Measurements from ENCODE around the gene L2HGDH.
A peak's percentile ranks its signal among the peaks of the same experiment; 100 is the strongest.

Gene L2HGDH

DNA sequence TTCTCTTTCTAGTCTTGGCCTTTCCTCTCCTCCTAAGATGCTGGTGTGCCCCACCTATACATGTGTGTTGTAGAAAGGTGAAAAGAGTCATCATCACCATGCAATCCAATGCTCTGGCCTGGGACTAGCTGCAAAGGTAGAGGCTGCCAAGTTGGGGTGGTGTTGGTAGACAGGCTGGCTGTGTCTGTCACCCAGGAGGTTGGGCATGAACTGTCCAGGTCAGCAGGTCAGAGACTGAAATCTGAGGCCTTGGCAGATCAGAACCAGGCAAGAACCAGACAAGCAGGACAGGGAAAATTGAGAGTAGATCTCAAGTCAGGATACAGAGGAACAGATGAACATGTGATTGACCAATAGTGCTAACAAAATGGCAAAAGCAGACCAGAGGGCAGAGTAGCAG, 26.2 kb downstream of the L2HGDH start:
- FAIRE-seq, result no peak

DNA sequence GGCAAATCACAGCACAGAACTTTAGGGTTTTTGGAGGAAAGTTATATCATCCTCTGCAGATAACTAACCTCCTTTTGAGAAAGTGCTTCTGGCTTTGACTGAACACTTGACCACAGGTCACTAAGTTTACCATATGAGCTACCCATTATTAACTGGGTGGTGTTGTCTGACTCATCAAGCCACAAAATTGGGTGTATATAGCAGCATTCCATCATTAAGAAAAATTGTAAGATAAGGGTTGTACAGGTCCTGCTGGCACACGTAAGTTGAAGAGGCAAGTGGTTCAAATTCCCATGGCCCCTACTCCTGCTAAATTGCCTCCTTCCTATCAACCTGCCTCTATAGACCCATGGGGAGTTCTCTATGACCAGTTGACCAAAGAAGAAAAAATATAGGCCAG, 39.5 kb downstream of the L2HGDH start:
- FAIRE-seq, result no peak

DNA sequence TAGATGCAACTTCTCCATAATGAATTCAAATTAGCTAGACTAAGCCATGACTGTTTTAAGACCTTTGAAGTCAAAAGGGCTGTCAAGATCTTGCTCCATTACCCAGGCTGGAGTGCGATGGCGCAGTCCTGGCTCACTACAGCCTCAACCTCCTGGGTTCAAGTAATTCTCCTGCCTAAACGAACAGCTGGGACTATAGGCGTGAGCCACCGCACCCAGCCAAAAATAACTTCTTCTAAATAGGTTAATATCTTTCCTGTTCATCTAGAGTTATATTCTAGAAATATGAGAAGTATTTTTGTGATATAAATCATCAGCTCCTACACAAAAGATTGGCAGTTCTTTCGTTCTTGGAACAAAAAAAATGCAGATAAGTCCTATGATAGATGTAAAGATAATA, 41.1 kb downstream of the L2HGDH start:
- no peak for FAIRE-seq

DNA sequence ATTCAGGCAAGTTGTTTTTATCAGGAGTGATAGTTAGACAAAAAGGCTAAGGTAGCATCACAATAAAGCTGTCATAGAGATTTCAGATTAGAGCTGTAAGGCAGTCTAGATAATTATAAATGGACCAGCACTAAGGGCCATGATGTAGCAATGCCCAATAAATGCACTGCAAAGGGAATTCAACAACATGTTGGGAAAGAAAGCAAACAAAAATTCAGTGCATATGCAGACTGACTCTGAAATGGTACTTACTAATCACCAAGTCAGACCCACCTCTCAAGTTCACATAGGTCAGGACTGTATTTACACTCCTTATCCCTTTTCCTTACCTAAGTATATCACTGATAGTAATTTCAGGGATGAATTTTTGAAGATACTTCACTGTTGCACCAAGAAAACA, 47.0 kb downstream of the L2HGDH start:
- FAIRE-seq, result no peak

DNA sequence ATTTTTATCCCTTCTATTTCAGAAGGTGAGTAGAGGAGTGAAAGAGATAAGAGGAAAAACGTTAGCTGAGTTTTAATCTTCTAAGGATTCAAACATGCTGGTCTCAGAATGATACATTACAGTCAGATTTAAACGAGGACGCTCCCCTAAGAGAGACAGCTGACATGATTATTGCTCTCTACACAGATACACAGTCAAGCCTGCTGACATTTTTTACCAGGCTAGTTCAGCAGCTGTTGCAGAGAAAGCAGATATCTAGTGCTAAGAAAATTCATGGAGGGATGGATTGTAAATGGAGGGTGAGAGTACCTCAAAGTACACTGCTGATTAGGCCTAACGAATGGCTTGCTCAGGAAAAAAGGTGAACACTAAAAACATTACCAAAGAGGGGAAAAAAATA, 48.7 kb downstream of the L2HGDH start:
- no peak for FAIRE-seq

DNA sequence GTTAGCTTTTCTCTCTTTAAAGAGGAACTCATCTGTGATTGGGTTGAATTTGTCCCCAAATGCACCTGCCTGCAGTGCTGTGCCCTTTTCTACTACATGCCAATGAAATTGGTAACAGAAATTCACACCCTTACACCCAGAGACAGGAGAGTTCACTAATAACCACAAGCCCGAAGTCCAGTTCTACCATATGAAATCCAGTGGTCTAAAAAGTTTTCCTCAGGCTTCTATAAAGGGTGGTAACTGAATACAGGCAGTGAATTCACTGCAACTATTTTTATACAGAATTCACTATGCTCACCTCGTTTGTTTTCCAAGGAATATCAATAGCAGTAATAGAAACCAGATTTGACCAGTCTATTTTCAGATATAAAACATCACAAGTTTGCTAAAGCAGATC, 49.2 kb downstream of the L2HGDH start:
- no peak for FAIRE-seq

DNA sequence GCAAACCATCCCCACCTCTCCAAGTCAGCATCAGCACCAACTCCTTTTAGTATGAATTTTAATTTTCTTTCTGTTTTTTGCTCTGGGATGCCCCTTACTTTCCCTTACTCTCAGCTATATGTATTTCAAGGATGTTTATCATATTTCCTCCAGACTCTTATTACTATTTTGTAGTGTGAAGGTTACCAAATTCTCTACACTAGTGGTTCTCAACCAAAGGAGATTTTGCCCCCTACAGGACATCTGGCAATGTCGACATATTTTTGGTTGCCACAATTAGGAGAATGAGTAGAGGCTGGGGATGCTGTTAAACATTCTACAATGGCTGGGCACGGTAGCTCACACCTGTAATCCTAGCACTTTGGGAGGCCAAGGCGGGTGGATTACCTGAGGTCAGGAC, 51.5 kb downstream of the L2HGDH start:
- FAIRE-seq, result peak; percentile 85

DNA sequence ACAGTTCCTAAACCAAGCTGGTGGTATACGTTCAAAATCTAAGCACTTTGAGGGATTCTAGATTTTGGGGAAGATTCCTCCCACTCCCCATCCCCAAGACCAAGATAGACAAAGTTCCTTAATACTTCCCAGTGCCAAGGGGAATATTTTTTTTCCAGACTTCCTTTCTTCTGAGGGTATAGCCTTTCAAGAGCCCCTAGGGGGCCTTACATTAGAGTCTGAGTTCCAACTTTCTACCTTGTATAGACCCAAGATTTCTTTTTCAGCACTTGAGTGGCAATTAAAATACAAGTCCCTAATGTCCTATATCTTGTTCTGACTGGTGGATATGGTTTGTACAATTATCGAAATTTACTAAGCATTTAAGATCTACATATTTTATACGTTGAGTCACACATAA, 52.0 kb downstream of the L2HGDH start:
- no peak for FAIRE-seq

DNA sequence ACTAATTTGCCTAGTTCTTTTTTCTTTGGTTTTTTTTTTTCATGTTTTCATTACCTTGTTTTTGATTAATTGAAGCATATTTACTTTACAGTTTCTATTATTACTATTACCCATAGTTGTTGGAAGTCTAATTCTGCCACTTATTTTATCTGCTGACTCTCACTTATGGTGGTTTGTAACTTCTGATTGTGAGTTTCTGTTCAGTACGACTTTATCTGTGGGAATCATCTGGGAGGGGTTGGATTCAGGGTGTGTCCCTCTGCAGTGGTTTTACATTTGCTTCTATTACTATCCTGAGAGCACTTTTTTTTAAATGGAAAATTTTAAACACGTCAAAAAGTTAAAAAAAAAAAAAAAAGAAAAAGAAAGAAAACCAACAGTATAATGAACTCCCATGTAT, 54.3 kb downstream of the L2HGDH start:
- FAIRE-seq, result no peak

DNA sequence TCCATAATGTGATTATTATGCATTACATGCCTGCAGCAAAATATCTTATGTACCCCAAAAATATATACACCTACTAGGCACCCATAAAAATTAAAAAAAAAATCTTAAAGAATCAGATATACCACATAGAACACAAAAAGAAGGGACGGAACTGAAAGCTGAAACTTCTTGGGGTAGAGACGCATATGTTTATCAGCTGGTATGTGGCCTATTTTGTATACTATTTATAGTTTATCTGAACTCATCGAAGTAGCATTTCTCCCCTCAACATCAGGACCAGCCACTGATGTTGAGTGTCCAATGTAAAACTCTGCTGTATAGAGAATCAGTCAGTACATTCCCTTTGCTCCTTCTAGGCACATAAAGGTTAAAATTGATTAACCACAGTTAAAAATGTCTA, 57.8 kb downstream of the L2HGDH start:
- no peak for FAIRE-seq

DNA sequence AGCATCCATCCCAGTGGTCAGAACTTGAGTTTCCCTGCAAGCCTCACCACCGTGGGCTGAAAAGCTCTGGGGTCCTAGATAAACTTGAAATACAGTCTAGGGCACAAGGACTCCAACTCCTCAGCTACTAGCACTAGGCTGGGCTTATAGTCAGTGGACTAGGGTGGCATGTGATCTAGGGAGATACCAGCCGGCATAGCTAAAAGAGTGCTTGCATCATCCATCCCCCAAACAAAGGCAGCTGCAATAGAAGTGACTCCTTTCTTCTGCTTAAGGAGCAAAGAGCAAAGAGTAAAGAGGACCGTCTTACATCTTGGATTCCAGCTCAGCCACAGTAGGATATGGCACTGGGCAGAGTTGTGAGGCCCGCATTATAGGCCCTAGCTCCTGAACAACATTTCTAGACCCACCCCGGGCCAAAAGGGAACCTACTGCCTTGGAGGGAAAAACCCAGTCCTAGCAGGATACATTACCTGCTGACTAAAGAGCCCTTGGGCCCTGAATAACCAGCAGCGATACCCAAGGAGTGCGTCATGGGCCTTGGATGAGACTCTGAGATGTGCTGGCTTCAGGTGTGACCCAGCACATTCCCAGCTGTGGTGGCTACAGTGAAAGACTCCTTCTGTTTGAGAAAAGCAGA, 62.8 kb downstream of the L2HGDH start:
- FAIRE-seq, result no peak

DNA sequence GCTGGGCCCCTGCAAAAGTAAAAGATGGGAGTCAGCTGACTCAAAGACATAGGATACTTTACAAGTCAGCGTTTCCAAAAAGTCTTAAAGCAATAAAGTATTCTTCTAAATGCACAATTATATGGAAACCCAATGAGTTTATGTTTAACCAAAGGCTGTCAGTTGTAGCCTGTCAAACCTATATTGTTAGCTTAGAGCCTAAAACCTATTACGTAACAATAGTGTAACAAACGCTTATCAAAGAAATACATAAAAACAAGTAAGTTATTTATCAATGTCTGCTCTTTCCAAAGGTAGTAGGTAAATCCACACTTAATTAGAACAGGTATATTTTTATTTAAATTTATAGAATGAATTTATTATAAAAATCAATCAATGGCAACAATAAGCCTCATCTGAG, 64.8 kb downstream of the L2HGDH start:
- no peak for FAIRE-seq

DNA sequence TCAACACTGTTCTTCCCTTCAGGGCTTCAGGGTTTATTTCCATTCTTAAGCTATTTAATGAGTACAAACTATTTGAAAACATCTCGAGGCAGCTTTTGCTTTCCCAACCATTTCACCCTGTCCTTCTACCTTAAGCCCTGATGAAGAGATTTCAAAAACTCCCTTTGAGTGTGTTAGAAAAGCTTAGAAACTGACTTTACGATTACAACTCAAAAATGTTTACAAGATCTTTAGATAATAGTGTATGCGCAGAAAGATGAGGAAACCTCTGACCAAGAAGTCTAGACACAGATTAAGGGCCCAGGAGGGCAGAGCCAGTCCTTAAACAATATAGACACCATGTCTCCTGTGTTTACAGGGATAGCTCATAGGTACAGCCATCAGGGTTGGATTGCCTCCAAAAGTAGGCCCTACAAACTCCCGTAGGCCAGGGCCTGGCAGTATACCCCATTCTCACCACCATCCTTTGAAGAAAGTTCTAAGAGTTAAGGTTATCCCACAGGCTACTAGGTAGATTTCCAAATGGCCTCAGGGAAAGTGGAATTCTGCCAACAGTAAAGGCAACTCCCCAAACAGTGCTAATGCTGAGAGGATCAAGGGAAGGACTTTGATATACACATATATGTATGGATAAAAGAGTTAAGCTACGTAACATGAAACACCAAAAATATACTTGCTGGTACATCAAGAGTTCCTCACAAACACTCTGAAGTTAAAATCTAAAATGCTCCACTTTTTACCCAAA, 69.3 kb downstream of the L2HGDH start:
- no peak for FAIRE-seq

DNA sequence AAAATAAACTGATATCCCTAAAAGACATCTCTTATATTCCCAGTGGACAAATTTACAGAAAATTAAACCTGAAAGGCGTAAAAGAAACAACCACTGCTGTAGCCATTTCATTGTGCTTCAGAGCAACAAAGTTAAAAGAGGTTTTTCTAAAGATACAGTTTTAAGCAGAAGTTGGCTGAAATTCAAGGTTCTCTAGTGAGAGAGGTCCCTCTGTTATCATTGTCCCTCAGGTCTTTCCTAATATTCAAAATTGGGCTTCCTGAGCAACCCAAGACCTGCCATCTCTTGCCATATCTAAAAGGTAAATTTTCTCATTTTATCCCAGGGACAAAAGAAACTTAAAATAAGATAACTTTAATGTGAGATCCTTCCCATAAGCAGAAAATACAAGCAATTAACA, 69.9 kb downstream of the L2HGDH start:
- FAIRE-seq, result no peak

DNA sequence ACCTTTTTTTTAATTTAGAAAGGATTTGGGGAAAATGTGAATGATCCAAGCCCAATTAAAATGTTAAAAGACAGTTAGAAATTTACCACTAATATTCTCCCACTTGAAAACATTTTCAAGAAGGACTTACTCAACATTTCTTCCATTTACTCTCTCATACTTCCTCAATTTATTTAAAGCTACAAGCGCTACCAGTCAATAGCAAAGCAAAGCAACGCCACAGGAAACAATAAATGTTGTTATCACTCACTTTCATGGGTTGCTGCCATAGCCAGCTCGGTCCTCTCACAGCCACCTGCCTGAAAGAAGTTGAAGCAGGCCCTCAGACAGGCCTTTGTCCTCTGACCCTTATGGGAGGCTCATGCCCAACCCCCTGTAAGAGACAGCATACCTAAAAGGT, 74.6 kb downstream of the L2HGDH start:
- FAIRE-seq, result no peak

DNA sequence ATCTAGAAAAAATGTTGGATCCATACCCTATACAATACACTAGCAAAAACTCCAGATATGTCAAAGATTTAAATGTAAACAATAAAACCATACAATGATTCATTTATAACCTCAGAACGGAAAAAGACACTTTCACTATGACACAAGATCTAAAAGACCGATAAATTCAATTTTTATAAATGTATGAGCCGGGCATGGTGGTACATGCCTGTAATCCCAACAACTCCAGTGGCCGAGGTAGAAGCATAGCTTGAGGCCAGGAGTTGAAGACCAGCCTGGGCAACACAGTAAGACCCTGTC, 78.1 kb downstream of the L2HGDH start:
- FAIRE-seq, result no peak

DNA sequence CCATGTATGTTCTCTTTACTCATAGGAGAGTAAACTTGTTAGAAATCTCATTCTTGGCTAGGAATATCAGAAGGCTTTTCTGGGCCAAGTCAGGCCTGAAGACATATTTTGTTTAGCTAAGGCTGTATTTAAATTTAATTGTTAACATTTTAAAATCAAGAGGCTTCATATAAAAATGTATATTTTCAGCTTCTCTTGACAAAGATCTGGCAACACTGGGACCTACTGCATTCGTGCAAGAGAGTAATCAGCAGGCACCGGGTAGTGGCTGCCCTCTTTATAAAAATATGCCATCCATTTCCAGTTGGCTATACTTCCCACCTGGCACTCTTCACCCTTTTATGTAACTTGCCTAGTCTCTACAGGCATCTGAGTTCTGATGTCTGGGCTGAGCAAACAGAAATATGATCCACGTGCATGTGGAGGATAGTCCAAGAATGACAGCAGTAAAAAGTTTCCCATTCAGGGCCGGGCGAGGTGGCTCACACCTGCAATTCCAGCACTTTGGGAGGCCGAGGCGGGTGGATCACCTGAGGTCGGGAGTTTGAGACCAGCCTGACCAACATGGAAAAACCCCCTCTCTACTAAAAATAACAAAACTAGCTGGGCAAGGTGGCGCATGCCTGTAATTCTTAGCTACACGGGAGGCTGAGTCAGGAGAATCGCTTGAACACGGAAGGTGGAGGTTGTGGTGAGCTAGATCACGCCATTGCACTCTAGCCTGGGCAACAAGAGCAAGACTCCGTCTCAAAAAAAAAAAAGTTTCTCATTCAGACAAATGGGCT, 78.7 kb downstream of the L2HGDH start:
- no peak for FAIRE-seq

DNA sequence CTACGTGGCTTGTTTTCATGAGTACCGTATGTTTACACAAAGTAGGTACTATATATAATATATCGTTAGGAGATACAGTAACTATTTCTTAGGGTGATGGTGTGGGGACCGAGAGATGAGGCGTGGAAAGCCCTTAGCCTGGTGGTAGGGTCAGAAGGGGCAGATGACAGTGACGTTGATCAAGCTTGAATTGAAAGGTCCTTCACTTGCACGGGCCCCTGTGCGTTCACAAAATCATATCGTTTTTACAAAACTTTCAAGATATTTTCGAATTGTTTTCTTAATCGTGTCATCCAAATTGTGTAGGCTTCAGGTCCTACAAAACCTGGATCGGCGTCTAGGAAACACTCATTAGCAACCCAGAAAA, 79.8 kb downstream of the L2HGDH start:
- no peak for FAIRE-seq

DNA sequence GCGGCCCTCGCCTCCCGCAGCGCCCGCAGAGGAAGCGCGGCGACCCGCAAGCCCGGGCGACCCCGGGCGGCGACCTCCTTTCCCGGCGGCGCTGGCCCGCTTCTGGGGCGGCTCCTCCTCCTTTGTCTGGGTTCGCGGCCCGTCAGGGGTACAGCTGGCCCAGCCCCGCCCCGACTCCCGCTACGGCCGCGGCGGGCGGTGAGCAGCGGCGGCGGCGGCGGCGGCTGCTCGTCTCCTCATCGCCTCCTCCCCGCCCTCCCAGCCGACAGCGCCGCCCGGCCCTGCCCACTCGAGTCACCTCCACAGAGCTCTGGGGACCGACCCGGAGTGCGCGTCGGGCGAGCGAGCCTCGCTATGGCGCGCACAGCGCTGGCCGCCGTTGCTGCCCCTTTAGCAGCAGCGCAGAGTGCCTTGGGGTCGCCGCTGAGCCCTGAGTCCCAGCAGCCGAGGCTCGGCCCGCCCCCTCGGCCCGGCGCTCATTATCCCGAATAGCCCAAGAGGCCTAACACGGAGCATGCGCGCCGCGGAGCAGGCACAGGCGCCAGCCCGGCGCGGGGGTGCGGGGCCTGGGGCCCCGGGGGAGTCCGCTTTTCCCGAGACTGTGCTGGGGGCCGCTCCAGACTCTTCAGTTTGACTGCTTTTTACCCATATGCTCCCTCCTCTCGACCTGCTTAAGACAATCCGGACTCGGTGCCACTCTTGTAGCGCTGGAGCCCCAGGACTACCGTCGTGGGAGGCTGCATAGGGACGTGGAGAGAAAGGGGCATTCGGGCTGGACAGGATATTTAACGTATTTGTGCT, 80.4 kb downstream of the L2HGDH start, which contains the start of gene SOS2:
TSS of gene SOS2 (minus strand) at position 104 of the 801 bp plus-strand sequence. CDS start 295 bp downstream, outside the sequence.
- no peak for FAIRE-seq

DNA sequence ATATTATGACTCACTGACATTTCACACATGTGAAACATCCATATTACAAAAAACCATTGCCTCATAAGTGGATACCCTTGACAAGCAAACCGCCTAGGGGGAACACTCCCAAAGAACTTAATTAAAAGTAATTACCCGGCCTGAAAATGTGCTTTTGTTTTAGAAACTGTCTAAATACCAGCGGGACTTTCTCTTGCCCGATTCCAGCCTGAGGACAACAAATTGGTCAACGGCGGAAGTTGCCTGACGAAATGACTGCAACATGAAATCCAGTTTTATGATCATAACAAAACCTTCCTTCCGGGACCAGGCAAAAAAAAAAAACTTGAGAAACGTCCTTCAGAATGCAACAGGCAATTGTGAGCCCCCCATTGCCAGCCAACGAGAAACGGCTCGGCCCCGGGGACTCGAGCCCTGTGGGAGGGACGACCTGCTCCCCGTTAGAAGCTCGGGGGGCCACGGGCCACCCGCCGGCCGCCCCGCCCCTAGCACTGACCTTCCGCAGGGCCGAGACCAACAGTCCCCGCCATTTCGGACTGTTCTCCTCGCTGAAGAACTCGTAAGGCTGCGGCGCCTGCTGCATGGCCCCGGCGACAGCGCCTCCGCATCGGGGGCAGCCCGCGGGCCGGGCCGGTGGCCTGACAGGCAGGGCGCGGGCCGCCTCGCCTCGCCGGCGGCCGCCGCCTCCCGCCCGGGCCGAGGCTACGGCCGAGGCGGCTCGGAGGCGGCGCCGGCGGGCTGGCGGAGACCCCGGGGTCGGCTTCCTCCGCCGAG, 81.1 kb downstream of the L2HGDH start:
- no peak for FAIRE-seq

DNA sequence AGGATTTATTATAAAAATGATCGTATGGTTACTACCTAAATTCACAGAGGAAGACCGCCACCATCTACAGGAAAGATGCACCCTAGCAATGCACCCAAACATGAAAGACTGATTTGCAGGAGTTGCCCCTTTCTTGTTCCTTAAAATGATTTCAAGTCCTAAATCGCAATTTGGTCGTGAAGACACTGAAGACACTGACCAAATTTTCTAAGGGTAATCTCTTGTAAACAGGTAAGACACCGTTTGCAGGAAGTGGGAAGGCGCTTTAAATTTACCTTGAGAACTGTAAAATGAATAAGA, 81.7 kb downstream of the L2HGDH start:
- FAIRE-seq, result no peak

DNA sequence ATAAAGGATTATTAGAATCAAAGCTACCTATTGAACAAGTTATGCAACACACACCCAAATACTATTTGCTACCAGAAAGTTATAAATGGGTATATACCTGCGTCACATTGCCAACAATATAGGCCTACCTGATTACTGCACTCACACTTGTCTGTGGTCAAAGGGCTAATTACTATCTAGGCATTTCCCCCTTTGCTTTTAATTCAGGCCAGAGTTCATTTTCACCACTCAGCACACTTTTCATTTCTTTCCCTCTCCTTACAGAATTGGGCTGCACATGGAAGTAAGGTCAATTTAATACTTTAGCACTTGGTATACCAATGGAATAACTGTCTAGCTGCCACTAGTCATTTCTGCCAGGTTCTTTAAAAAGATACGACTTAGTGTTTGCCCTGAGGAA, 82.3 kb downstream of the L2HGDH start:
- no peak for FAIRE-seq

DNA sequence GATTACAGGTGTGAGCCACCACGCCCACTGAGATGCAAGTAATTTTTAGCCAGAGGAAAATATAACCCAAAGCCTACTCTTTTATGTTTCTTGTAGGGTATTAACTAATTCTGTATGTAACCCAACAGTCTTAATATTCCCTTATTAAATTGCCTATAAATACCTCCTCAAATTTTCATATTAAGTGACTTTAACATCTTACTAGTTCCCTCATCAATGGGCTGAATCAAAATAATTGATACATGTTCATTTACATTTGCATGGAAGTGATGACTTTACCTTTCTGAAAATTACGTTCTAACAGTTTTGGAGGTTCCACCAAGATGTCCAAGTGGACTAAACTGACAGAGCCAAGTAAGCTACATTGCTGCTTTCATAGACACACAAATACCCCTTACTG, 83.7 kb downstream of the L2HGDH start:
- no peak for FAIRE-seq

Measured in A204.1 (cell line).